GM12878 (cell line): ENCODE measurements around the gene BRINP3. TPM values are rescaled to one million over a fixed set of nuclear protein-coding genes. Genes with fewer than 3 reads are reported as not detected.
A peak's percentile ranks its signal among the peaks of the same experiment; 100 is the strongest.

Experiments
- ATAC-seq: fragments of 200-7000 bp; cut with Tn5 transposase; 3 replicates; pipeline ENCODE4 v1.9.1; 2020; ENCODE audit warnings: mild to moderate bottlenecking, moderate library complexity
- BruUV-seq: library from RNA; stranded (reverse); fragments of 400-500 nt; replicated peaks from 2 replicates; lab custom pipeline; 2021; lab: Mats Ljungman, UMichigan
- CTCF ChIA-PET: fragments of 300-600 bp; sonication (Branson Sonifier 250); formaldehyde crosslinking; extraction: SDS; loops from one replicate; lab custom pipeline; 2021; ENCODE audit warnings: inconsistent platforms; lab: Yijun Ruan, JAX
- POLR2A ChIA-PET: fragments of 350-600 bp; formaldehyde crosslinking; extraction: SDS; loops from one replicate; lab custom pipeline; 2021; ENCODE audit warnings: inconsistent platforms; lab: Charles Lee
- RAD21 ChIA-PET: fragments of 300-600 bp; sonication (Branson Sonifier 250); formaldehyde crosslinking; loops from one replicate; lab custom pipeline; 2023; ENCODE audit warnings: antibody characterized with exemption; ENCODE audit not compliant: unreplicated experiment; lab: Charles Lee
- SMC1A ChIA-PET: fragments of 300-600 bp; sonication (Branson Sonifier 250); formaldehyde crosslinking; loops from one replicate; lab custom pipeline; 2023; ENCODE audit not compliant: unreplicated experiment, uncharacterized antibody; lab: Charles Lee
- DNase-seq: peaks from one replicate; pipeline ENCODE4 v3.0.0-alpha.2; 2011; ENCODE audit warnings: low read depth, low spot score
- FAIRE-seq: peaks from 3 replicates; lab custom pipeline; 2011; peaks lifted over from hg19 to GRCh38; lab: Jason Lieb, UNC
- H2AFZ ChIP-seq: 2 replicates; pipeline ENCODE4 v1.6.0; 2011; ENCODE audit warnings: low read depth, low read length, control low read depth; ENCODE audit not compliant: control insufficient read depth
- H3K27ac ChIP-seq: 2 replicates; pipeline ENCODE4 v1.5.1; 2011; ENCODE audit warnings: control low read depth; ENCODE audit not compliant: control insufficient read depth, insufficient read depth
- H3K27me3 ChIP-seq, 2 experiments: replicated peaks in 1 of 2; 2 replicates each; pipeline versions ENCODE4 v1.6.0 to v1.6.1; 2011; ENCODE audit warnings: low read length in 1 of 2; ENCODE audit not compliant: control insufficient read depth in 2 of 2, insufficient read depth in 2 of 2
- H3K36me3 ChIP-seq, 2 experiments: 2 replicates each; pipeline ENCODE4 v1.5.1; 2011; ENCODE audit warnings: low read length in 1 of 2; ENCODE audit not compliant: control insufficient read depth in 2 of 2, insufficient read depth in 2 of 2
- H3K4me1 ChIP-seq: 2 replicates; pipeline ENCODE4 v1.6.1; 2011; ENCODE audit warnings: mild to moderate bottlenecking, low read length, moderate library complexity, mixed read lengths; ENCODE audit not compliant: control insufficient read depth, insufficient read depth
- H3K4me2 ChIP-seq: 2 replicates; pipeline ENCODE4 v1.6.0; 2011; ENCODE audit warnings: control low read depth; ENCODE audit not compliant: control insufficient read depth, insufficient read depth
- H3K4me3 ChIP-seq: fragments of 200-600 bp; sonication (generic); 2 replicates; pipeline ENCODE4 v1.5.1; 2016
- H3K79me2 ChIP-seq: 2 replicates; pipeline ENCODE4 v1.6.0; 2011; ENCODE audit warnings: low read length; ENCODE audit not compliant: control insufficient read depth, insufficient read depth
- H3K9ac ChIP-seq: 2 replicates; pipeline ENCODE4 v1.8.0; 2011; ENCODE audit warnings: low read length, control low read depth, mixed read lengths; ENCODE audit not compliant: control insufficient read depth, insufficient read depth
- H3K9me3 ChIP-seq: replicated peaks from 3 replicates; pipeline ENCODE4 v1.5.1; 2011; ENCODE audit warnings: mild to moderate bottlenecking, low read length; ENCODE audit not compliant: control insufficient read depth, insufficient read depth
- H4K20me1 ChIP-seq: 2 replicates; pipeline ENCODE4 v1.6.0; 2011; ENCODE audit not compliant: control insufficient read depth, insufficient read depth
- BACH1 ChIP-seq: fragments of 450-650 bp; IDR thresholded peaks from 2 replicates; pipeline ENCODE4 v1.6.1; 2017; ENCODE audit warnings: mild to moderate bottlenecking, borderline replicate concordance
- KAT2A ChIP-seq: conservative IDR thresholded peaks from 2 replicates; pipeline ENCODE4 v1.6.1; 2011; ENCODE audit warnings: low read depth, low read length; ENCODE audit not compliant: control insufficient read depth
- NFYB ChIP-seq: IDR thresholded peaks from 2 replicates; pipeline ENCODE4 v1.6.1; 2011; ENCODE audit warnings: low read depth, mild to moderate bottlenecking, low read length, improper control_type of control experiment, moderate library complexity; ENCODE audit not compliant: insufficient read depth
- RB1 ChIP-seq: fragments of 450-650 bp; formaldehyde crosslinking; IDR thresholded peaks from 2 replicates; pipeline ENCODE4 v1.6.1; 2017; ENCODE audit warnings: mild to moderate bottlenecking, borderline replicate concordance
- TAF1 ChIP-seq: IDR thresholded peaks from 2 replicates; pipeline ENCODE4 v1.6.1; 2011; ENCODE audit warnings: mild to moderate bottlenecking, low read depth, low read length, borderline replicate concordance
- TARDBP ChIP-seq: IDR thresholded peaks from 2 replicates; pipeline ENCODE4 v1.6.1; 2016; ENCODE audit warnings: borderline replicate concordance
- WGBS: methylation state at CpG from one replicate; pipeline ENCODE4 v1.1.6; 2016; ENCODE audit warnings: low lambda C conversion rate; ENCODE audit not compliant: insufficient replicate concordance, insufficient coverage; ENCODE audit errors: missing lambda C conversion rate; 5-methylcytosine and 5-hydroxymethylcytosine counted together
- in situ Hi-C: fragments of 300-500 bp; cut with MboI; formaldehyde crosslinking; loops from 9 replicates; pipeline ENCODE4 v1.14.3; 2018; ENCODE audit warnings: mixed read lengths
- intact Hi-C: fragments of 100-400 bp; cut with micrococcal nuclease; formaldehyde crosslinking; loops from one replicate; pipeline ENCODE4 v1.14.2; 2022; ENCODE audit not compliant: unreplicated experiment
- polyA plus RNA-seq, 11 experiments: library from polyadenylated mRNA; depleted of rRNA in 4 of 11; unstranded in 6 of 11; stranded (reverse) in 5 of 11; fragments of >200 nt; fragmentation: Nextera tagmentation in 4 of 11; fragmentation: Illumina TruSeq in 1 of 11; extraction: Ambion mirVana in 4 of 11; extraction: Trizol in 1 of 11; gene quantifications; 1 replicate in 1 of 11; 2 replicates in 10 of 11; pipeline versions ENCODE4 v1.2.1 to v1.2.3, GENCODE V29; 2011 to 2016; ENCODE audit warnings: inconsistent platforms in 2 of 11, missing spikeins in 2 of 11, low read depth in 1 of 11
- total RNA-seq, 4 experiments: library from RNA; depleted of rRNA in 3 of 4; stranded (reverse); fragments of >200 nt in 3 of 4; fragmentation: Illumina TruSeq in 1 of 4; extraction: Trizol in 1 of 4; gene quantifications; 2 replicates each; pipeline versions ENCODE4 v1.2.1 to v1.2.3, GENCODE V29; 2013 to 2021
- TF ChIP-seq, protein P1 (sequence below): IDR thresholded peaks from 2 replicates; pipeline ENCODE4 v1.6.1; 2011; ENCODE audit warnings: mild to moderate bottlenecking, low read depth, low read length, moderate library complexity; ENCODE audit not compliant: insufficient replicate concordance
- TF ChIP-seq, protein P2 (sequence below): IDR thresholded peaks from 2 replicates; pipeline ENCODE4 v1.6.1; 2011; ENCODE audit warnings: low read depth, mild to moderate bottlenecking, low read length, moderate library complexity, borderline replicate concordance; ENCODE audit errors: extremely low read depth
- TF ChIP-seq, protein P3 (sequence below): fragments of 450-650 bp; formaldehyde crosslinking; IDR thresholded peaks from 2 replicates; pipeline ENCODE4 v1.5.0; 2022; ENCODE audit warnings: mild to moderate bottlenecking, missing genetic modification characterization

BRINP3 gene
- total and polyA plus RNA-seq, 10 of the 15 experiments (the other 5 are each of a cell fraction or from before 2014, with no cell fraction given) = under 0.01 TPM; not detected in 9

DNA sequence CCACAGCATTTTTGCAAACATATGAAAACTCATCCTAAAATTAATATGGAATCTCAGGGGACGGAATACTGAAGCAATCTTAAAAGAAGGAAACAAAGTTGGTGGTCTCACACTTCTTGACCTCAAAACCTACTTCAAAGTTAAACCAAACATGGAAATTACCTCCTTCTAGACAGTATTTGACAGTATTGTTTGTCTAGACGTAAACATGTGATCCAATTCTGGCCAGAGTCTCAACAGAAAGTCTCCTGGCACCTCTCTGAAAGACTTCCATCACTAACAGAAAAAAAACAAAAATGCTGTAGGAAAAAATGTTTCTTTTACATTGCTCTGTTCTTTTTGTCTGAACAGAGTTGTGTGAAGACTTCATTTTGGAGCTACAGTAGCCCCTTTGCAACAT lies 99.7 kb downstream of the BRINP3 start:
- DNase-seq (no peak), ATAC-seq (no peak), FAIRE-seq (no peak)
- Histone ChIP-seq H4K20me1 (no peaks in the 10 kb centered on the region), H3K27me3 (no peaks in the 10 kb centered on the region), H3K9me3 (no peaks in the 10 kb centered on the region), H3K79me2 (no peaks in the 10 kb centered on the region), H3K9ac (no peak overlapping the region), H3K4me1 (no peaks in the 10 kb centered on the region; the same call in 1 of the 2 replicates), H3K36me3 (no peaks in the 10 kb centered on the region), H2AFZ (no peak overlapping the region), H3K27ac (no peak overlapping the region), H3K4me3 (no peak overlapping the region), H3K4me2 (no peak overlapping the region)
- in situ Hi-C loops (no loop called here), intact Hi-C loops (no loop called here)
- 0% methylated on average over 2 of the region's 2 CpGs for WGBS
- ChIA-PET SMC1A (no interaction called here), POLR2A (no interaction called here), CTCF (interaction anchor here (0.7 kb wide), 1 partner anchor 20 kb away, joined by 3 read pairs; no protein-coding TSS in a partner anchor), RAD21 (no interaction called here)
- TF ChIP-seq KAT2A (no peak), BACH1 (no peak), TARDBP (no peak)
- no TSS peak for BruUV-seq

DNA sequence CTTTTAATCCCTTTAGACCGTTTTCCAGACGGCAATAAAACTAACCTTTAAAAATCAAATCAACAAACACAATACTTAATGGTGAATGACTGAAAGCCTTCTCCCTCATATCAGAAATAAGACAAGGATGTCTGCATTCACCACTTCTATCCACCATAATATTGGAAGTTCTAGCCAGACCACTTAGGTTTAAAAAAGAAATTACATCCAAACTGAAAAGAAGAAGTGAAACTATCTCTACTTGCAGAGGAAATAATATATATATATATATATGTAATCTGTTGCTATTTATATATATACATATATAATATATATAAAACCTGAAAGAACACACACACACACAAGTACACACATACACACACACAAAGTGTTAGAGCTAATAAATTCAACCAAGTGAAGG lies 100.4 kb downstream of the BRINP3 start:
- ATAC-seq = peak; percentile 46; the same call in 2 of the 3 replicates
- ChIA-PET POLR2A (no interaction called here), RAD21 (no interaction called here), SMC1A (no interaction called here), CTCF (interaction anchor here (0.7 kb wide), 1 partner anchor 21 kb away, joined by 3 read pairs; no protein-coding TSS in a partner anchor)
- DNase-seq = no peak
- Histone ChIP-seq H2AFZ (no peak overlapping the region), H3K27ac (no peak overlapping the region), H3K9me3 (no peaks in the 10 kb centered on the region), H3K4me1 (no peaks in the 10 kb centered on the region; the same call in 1 of the 2 replicates), H3K79me2 (no peaks in the 10 kb centered on the region), H4K20me1 (no peaks in the 10 kb centered on the region), H3K27me3 (no peaks in the 10 kb centered on the region), H3K4me2 (0 out of 2 replicates have a peak overlapping the region, but pooled peaks have one; percentile 17), H3K36me3 (no peaks in the 10 kb centered on the region), H3K4me3 (no peak overlapping the region), H3K9ac (no peak overlapping the region)
- in situ Hi-C loops = no loop called here
- 37% methylated on average over 2 of the region's 2 CpGs for WGBS
- no peak for FAIRE-seq
- intact Hi-C loops = no loop called here
- no TSS peak for BruUV-seq
- TF ChIP-seq, protein P1, sequence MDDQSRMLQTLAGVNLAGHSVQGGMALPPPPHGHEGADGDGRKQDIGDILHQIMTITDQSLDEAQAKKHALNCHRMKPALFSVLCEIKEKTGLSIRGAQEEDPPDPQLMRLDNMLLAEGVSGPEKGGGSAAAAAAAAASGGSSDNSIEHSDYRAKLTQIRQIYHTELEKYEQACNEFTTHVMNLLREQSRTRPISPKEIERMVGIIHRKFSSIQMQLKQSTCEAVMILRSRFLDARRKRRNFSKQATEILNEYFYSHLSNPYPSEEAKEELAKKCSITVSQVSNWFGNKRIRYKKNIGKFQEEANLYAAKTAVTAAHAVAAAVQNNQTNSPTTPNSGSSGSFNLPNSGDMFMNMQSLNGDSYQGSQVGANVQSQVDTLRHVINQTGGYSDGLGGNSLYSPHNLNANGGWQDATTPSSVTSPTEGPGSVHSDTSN = no peak
- TF ChIP-seq, protein P2, sequence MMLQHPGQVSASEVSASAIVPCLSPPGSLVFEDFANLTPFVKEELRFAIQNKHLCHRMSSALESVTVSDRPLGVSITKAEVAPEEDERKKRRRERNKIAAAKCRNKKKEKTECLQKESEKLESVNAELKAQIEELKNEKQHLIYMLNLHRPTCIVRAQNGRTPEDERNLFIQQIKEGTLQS = no peak
- TF ChIP-seq RB1 (no peak), BACH1 (no peak), NFYB (no peak), TAF1 (no peak)
- TF ChIP-seq, protein P3, sequence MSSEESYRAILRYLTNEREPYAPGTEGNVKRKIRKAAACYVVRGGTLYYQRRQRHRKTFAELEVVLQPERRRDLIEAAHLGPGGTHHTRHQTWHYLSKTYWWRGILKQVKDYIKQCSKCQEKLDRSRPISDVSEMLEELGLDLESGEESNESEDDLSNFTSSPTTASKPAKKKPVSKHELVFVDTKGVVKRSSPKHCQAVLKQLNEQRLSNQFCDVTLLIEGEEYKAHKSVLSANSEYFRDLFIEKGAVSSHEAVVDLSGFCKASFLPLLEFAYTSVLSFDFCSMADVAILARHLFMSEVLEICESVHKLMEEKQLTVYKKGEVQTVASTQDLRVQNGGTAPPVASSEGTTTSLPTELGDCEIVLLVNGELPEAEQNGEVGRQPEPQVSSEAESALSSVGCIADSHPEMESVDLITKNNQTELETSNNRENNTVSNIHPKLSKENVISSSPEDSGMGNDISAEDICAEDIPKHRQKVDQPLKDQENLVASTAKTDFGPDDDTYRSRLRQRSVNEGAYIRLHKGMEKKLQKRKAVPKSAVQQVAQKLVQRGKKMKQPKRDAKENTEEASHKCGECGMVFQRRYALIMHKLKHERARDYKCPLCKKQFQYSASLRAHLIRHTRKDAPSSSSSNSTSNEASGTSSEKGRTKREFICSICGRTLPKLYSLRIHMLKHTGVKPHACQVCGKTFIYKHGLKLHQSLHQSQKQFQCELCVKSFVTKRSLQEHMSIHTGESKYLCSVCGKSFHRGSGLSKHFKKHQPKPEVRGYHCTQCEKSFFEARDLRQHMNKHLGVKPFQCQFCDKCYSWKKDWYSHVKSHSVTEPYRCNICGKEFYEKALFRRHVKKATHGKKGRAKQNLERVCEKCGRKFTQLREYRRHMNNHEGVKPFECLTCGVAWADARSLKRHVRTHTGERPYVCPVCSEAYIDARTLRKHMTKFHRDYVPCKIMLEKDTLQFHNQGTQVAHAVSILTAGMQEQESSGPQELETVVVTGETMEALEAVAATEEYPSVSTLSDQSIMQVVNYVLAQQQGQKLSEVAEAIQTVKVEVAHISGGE (CRISPR knock-in tag) = no peak
